OCI-LY7 (cell line): ENCODE results near the gene CMTM8. TPM values are rescaled to one million over a fixed set of nuclear protein-coding genes. Genes with fewer than 3 reads are reported as not detected.

Experiments
- BruUV-seq: library from RNA; stranded (reverse); fragments of 400-500 nt; replicated peaks from 2 replicates; lab custom pipeline; 2021; lab: Mats Ljungman, UMichigan
- CTCF ChIA-PET: fragments of 300-600 bp; sonication (Branson Sonifier 250); formaldehyde crosslinking; loops from one replicate; lab custom pipeline; 2022; ENCODE audit warnings: antibody characterized with exemption; ENCODE audit not compliant: unreplicated experiment; lab: Charles Lee
- POLR2A ChIA-PET: fragments of 300-600 bp; sonication (Branson Sonifier 250); formaldehyde crosslinking; loops from one replicate; lab custom pipeline; 2022; ENCODE audit warnings: antibody characterized with exemption; lab: Charles Lee
- DNase-seq: peaks from one replicate; pipeline ENCODE4 v3.0.0-alpha.2; 2015; ENCODE audit warnings: low spot score
- H2AFZ ChIP-seq: fragments of 200-600 bp; sonication (generic), shearing (Covaris generic); 2 replicates; pipeline ENCODE4 v1.6.1; 2014; ENCODE audit warnings: mild to moderate bottlenecking, antibody characterized with exemption, low read length, moderate library complexity
- H3K27ac ChIP-seq: fragments of 200-600 bp; sonication (generic); 2 replicates; pipeline ENCODE4 v1.5.1; 2014; ENCODE audit warnings: mixed run types, low read depth, mild to moderate bottlenecking, moderate library complexity, low read length, inconsistent platforms; ENCODE audit not compliant: poor library complexity, severe bottlenecking
- H3K36me3 ChIP-seq: fragments of 200-600 bp; sonication (generic); 2 replicates; pipeline ENCODE4 v1.6.1; 2014; ENCODE audit warnings: mild to moderate bottlenecking, antibody characterized with exemption, low read length, moderate library complexity, mixed read lengths; ENCODE audit not compliant: insufficient read depth
- H3K4me1 ChIP-seq: fragments of 200-600 bp; sonication (generic); 2 replicates; pipeline ENCODE4 v1.5.1; 2014; ENCODE audit warnings: mild to moderate bottlenecking, low read length; ENCODE audit not compliant: insufficient read depth, poor library complexity, severe bottlenecking
- H3K4me2 ChIP-seq: fragments of 200-600 bp; sonication (generic); 2 replicates; pipeline ENCODE4 v1.6.1; 2014; ENCODE audit warnings: mild to moderate bottlenecking, low read length
- H3K4me3 ChIP-seq: fragments of 200-600 bp; sonication (generic); 2 replicates; pipeline ENCODE4 v1.5.1; 2014; ENCODE audit warnings: mild to moderate bottlenecking, low read depth, low read length; ENCODE audit not compliant: poor library complexity, severe bottlenecking
- H3K79me2 ChIP-seq: fragments of 200-600 bp; sonication (generic); 2 replicates; pipeline ENCODE4 v1.6.1; 2016; ENCODE audit warnings: low read depth, mild to moderate bottlenecking, low read length, moderate library complexity, mixed read lengths; ENCODE audit not compliant: insufficient read depth
- H3K9me2 ChIP-seq: fragments of 200-600 bp; sonication (generic); 2 replicates; pipeline ENCODE4 v1.6.1; 2016; ENCODE audit warnings: mild to moderate bottlenecking, low read length, mixed read lengths; ENCODE audit not compliant: insufficient read depth
- H3K9me3 ChIP-seq: fragments of 200-600 bp; sonication (generic); 2 replicates; pipeline ENCODE4 v1.6.1; 2014; ENCODE audit warnings: mild to moderate bottlenecking, mixed run types, low read length, mixed read lengths
- H4K20me1 ChIP-seq: fragments of 200-600 bp; sonication (generic); 2 replicates; pipeline ENCODE4 v1.6.1; 2014; ENCODE audit warnings: mild to moderate bottlenecking, antibody characterized with exemption, low read length, moderate library complexity, mixed read lengths; ENCODE audit not compliant: insufficient read depth
- EZH2phosphoT487 ChIP-seq: fragments of 200-600 bp; sonication (generic); IDR thresholded peaks from 2 replicates; pipeline ENCODE4 v1.6.1; 2018; ENCODE audit warnings: low read depth, borderline replicate concordance, mild to moderate bottlenecking, mixed run types, antibody characterized with exemption, low read length, moderate library complexity, mixed read lengths
- intact Hi-C: fragments of 100-400 bp; cut with micrococcal nuclease; formaldehyde crosslinking; loops from one replicate; pipeline ENCODE4 v1.10.0; 2022; ENCODE audit not compliant: unreplicated experiment
- total RNA-seq, 2 experiments: library from RNA; depleted of rRNA in 1 of 2; stranded (reverse); fragments of >200 nt in 1 of 2; shearing (Covaris generic) in 1 of 2; gene quantifications; 2 replicates each; pipeline ENCODE4 v1.2.3, GENCODE V29; 2014 to 2022
- TF ChIP-seq, protein P1 (sequence below): fragments of 200-600 bp; sonication (generic); conservative IDR thresholded peaks from 2 replicates; pipeline ENCODE4 v1.5.1; 2014; ENCODE audit warnings: mild to moderate bottlenecking, antibody characterized with exemption, low read length, moderate library complexity, mixed read lengths

Gene CMTM8
- total RNA-seq, 2 experiments from 2014 or later: 1.5 to 3.0 TPM

- no peaks in the 10 kb centered on the region for H3K9me2 ChIP-seq
- BruUV-seq: no TSS peak
- H3K9me3 ChIP-seq: no peaks in the 10 kb centered on the region
- no peak overlapping the region for H3K4me2 ChIP-seq
- no peak overlapping the region for H3K4me3 ChIP-seq
- no peak for TF ChIP-seq EZH2phosphoT487
- TF ChIP-seq, protein P1, sequence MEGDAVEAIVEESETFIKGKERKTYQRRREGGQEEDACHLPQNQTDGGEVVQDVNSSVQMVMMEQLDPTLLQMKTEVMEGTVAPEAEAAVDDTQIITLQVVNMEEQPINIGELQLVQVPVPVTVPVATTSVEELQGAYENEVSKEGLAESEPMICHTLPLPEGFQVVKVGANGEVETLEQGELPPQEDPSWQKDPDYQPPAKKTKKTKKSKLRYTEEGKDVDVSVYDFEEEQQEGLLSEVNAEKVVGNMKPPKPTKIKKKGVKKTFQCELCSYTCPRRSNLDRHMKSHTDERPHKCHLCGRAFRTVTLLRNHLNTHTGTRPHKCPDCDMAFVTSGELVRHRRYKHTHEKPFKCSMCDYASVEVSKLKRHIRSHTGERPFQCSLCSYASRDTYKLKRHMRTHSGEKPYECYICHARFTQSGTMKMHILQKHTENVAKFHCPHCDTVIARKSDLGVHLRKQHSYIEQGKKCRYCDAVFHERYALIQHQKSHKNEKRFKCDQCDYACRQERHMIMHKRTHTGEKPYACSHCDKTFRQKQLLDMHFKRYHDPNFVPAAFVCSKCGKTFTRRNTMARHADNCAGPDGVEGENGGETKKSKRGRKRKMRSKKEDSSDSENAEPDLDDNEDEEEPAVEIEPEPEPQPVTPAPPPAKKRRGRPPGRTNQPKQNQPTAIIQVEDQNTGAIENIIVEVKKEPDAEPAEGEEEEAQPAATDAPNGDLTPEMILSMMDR: no peak
- H3K79me2 ChIP-seq: no peaks in the 10 kb centered on the region
- ChIA-PET POLR2A (interaction anchor here (1.2 kb wide), 1 partner anchor 10 kb away, joined by 3 read pairs; no protein-coding TSS in a partner anchor), CTCF (no interaction called here)
- H3K27ac ChIP-seq: no peak overlapping the region
- no peaks in the 10 kb centered on the region for H3K36me3 ChIP-seq
- H2AFZ ChIP-seq: no peak overlapping the region
- no peaks in the 10 kb centered on the region for H3K4me1 ChIP-seq
- intact Hi-C loops: no loop called here
- DNase-seq: no peak
- no peaks in the 10 kb centered on the region for H4K20me1 ChIP-seq
These were observed 74.7 kb downstream of the CMTM8 start for GRCh38 chr3:32313169-32313568.

- Histone ChIP-seq H3K4me2 (no peak overlapping the region), H3K9me2 (no peaks in the 10 kb centered on the region), H4K20me1 (no peaks in the 10 kb centered on the region), H3K4me1 (no peaks in the 10 kb centered on the region), H3K79me2 (no peaks in the 10 kb centered on the region), H2AFZ (no peak overlapping the region), H3K27ac (no peak overlapping the region), H3K9me3 (no peaks in the 10 kb centered on the region), H3K4me3 (no peak overlapping the region), H3K36me3 (no peaks in the 10 kb centered on the region)
- BruUV-seq: no TSS peak
- intact Hi-C loops: no loop called here
- ChIA-PET POLR2A (interaction anchor here (0.6 to 1.2 kb wide), 3 partner anchors 10 to 951 kb away, joined by 3 read pairs; no protein-coding TSS in a partner anchor), CTCF (no interaction called here)
- DNase-seq: no peak
- TF ChIP-seq, protein P1: no peak
- no peak for TF ChIP-seq EZH2phosphoT487
These were observed 75.4 kb downstream of the CMTM8 start for GRCh38 chr3:32313723-32314473.

DNA sequence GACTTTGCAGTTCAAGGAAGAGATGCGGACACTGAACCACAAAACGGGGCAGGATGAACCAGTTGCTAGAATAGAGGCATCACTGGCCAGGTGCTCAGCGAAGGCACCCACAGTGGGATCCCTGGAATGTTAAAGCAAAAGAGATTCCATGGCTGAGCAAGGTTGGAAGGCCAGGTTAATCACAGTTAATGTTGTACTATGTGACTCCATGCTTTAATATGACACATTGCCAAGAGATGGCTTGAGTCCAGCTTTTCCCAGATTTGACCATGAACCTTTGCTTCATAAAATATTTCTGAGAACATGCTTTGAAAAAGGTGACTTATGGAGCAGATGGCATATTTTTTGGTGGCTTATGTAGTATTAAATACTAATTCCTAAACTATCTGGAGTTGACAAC lies 77.0 kb downstream of the CMTM8 start:
- Histone ChIP-seq H3K9me3 (no peaks in the 10 kb centered on the region), H4K20me1 (no peaks in the 10 kb centered on the region), H2AFZ (no peak overlapping the region), H3K4me2 (no peak overlapping the region), H3K4me3 (no peak overlapping the region), H3K4me1 (no peaks in the 10 kb centered on the region), H3K27ac (no peak overlapping the region), H3K9me2 (no peaks in the 10 kb centered on the region), H3K79me2 (no peaks in the 10 kb centered on the region), H3K36me3 (no peaks in the 10 kb centered on the region)
- intact Hi-C loops: no loop called here
- TF ChIP-seq EZH2phosphoT487: no peak
- TF ChIP-seq, protein P1: no peak
- DNase-seq: no peak
- BruUV-seq: no TSS peak
- POLR2A ChIA-PET: no interaction called here
- CTCF ChIA-PET: no interaction called here
